NCI-H1092 treated with DMSO at 0.1 percent for 48 hours (cell line): ENCODE data around the gene ADCY2.

Experiments
- DNase-seq: peaks from one replicate; lab custom pipeline; 2025; lab: John Stamatoyannopoulos, UW

The ADCY2 gene

DNA sequence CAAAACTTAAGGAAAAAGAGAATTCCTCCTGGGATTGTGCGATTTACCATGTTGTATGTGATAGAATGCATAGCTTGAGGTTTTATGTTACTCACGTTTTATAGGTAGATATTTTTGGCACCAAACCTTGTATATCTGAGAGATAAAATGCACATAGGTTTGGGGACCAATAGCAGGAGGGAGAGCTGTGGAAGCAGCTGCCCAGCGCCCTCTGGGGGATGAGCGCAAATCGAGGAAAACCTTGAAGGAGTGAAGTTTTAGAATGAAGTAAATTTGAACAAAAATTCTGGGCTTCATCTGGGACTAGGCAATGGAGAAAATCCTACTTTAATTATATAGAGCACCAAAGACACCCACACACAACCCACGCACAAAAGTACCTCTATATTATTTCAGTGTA, 197.0 kb downstream of the ADCY2 start:
- peak; percentile 5 for DNase-seq

DNA sequence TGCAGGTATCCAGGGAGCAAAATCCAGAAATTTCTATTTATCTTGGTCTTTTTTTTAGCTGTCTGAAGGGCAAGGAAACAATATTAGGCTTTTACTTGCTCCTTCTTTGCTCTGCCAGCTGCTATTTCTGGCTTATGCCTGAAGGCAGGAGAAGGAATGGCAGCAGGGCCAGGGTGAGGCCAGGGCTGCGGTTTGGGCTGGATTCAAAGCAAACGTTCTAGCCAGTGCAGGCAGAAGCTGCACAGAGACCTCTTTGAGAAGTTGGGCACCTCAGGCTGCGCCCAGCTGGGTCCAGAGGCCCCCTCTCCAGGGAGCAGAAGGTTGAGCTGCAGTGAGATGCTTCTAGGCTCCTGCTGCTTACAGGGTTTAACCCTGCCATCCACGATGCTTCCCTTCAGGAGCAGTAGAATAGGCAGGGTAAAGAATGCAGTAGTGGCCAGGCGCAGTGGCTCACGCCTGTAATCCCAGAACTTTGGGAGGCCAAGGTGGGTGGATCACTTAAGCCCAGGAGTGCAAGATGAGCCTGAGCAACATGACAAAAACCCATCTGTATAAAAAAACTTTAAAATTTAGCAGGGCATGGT, 201.2 kb downstream of the ADCY2 start:
- no peak for DNase-seq

DNA sequence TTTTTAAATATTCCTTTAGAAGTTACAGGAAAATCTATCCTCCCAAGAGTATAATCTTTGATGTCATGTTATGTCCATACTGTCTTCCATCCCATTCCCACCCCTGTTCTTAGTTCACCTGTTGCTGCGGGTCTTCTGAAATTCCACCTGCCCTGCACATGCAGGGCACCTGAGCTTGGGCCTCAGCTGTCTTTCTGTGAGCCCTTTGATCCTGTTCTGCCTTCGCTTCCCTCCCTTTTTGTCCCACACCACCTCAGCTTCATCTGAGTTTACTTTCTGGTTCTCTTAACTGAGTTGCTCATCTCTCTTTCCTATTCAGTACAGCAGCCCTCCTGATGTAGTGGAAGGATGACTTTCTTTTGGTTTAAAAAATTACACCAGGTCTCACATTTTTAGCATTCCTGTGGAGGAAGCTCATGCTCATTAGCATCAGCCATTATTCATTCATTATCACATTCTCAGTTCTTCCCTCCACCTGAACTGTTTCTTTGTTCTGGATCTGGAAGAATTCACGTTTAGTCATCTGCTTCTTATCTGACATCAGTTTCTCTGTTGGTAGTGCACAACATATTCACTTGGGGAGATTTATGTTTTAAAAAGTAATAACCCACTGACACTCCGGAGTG, 211.0 kb downstream of the ADCY2 start:
- no peak for DNase-seq

DNA sequence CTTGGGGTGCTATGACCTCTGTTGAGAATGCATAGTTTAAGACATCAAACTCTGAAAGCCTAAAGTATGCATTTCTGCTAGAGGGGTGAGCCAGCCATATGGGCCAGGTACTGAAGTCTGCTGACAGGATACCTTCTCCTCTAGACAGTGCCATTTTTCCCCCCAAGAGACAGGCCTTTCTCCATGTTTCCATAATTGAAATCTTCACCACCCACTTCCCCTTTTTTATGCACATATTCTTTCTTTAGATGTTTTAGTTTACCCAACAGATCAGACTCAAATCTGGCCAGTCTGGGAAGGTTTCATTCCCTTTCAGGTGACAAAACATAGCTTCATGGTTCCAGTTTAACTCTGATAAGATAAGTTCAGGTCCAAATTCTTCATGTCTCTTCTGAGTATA, 212.8 kb downstream of the ADCY2 start:
- no peak for DNase-seq

GRCh38 chr5:7609726-7610125, 213.8 kb downstream of the ADCY2 start:
- no peak for DNase-seq

DNA sequence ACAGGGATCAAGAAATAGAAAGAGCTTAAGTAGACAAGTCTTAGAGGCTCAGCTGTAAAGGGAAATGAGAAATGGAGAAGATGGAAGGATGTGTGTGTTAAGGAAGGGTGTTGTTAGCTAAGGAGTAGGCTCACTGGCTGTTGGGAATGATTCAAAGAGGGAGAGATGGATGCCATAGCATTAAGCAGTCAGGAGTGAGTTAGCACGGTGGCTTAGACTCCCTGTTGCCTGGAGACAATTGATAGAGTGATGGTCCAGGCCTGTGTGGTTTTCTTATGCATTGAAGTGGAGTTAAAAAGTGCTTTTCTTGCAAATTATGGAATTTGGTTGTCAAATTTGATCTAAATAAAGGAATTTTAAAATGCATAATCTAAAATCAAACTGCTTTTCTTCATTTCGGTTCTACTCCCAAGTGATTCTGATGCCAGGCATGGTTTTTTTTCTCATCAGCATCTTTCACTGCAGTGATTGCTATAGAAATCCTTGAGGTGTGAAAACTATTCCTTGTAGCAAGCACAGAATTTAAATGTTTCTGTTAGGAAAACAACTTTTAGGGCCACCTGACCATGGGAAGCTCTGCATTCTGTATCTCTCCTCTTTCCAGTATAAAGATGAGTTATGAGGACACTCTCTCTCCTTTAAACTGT, 214.7 kb downstream of the ADCY2 start:
- no peak for DNase-seq

DNA sequence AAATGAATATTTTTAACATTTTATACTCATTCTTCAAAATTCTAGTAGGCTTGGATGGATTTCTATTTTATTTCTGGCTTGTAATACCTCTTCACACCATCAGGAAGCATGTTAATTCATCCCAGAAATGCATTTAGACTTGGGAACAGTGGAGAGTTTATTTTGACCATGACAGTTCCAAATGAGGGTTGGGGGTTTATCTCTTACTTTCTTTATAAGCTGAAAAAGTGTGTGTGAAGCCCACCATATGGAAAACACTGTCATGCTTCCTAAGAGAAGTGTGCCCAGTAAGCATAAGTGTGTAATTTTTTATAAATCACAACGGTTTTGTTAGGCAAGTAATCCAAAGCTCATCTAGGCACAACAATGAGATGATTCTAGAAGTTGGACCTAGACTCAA, 215.6 kb downstream of the ADCY2 start:
- no peak for DNase-seq

GRCh38 chr5:7615566-7616061, 219.7 kb downstream of the ADCY2 start:
- DNase-seq, result no peak

GRCh38 chr5:7616897-7617296, 221.0 kb downstream of the ADCY2 start:
- no peak for DNase-seq

DNA sequence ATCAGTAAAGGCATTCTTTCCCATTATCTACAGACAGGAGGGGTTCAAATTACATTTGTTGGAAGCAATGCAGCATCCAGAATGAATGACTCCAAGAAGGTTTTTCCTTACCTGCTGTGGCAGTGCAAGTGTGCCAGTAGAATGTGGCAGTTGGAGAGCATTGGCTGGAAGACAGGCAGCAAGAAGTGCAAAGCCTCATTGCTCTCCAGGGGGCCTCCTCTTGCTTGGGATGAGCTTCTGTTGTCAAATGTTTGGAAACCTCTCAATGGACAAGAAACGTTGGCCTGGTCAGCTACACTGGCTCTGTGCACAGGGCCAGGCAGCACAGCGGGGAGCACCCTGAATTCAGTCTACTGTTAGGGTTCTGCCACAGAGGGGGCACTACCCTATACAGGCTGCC, 226.6 kb downstream of the ADCY2 start:
- DNase-seq, result no peak

DNA sequence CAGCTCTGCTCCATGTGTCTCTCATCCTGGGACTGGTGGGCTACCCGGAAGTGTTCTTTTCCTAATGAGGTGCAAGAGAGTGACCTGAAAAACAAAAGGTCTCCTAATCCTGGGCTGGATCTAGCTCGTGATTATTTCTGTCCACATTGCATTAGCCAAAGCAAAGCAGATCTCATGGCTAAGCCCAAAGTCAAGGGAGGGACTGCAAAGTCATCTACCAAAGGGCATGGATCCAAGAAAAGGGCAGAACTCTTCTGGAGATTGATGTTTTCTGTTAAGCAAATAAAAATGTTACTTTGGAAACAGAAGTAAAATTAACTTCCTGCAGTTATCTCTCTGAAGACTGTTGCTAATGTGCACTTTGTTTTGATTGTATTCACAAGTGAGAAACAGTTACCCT, 229.8 kb downstream of the ADCY2 start:
- DNase-seq, result no peak

- no peak for DNase-seq
Observed at GRCh38 chr5:7628248-7628647, 232.3 kb downstream of the ADCY2 start.

DNA sequence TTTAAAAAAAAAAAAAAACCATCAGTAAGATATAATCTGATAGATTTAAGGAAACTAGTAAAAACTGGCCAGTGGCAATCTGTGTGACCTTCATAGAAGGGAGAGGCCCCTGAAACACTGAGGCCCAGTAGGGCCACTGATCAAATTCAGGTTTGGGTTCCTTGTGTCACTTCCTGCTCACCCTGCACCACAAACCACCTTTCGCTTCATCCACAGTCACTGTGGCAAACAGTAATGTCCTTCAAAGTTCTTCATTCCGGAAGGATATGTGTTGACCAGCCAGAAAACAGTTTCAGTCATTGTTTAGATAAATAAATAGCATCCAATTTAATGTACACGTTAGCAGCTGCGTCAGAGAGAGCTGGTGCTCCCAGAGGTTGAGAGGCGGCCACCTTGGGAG, 232.9 kb downstream of the ADCY2 start:
- DNase-seq, result no peak

DNA sequence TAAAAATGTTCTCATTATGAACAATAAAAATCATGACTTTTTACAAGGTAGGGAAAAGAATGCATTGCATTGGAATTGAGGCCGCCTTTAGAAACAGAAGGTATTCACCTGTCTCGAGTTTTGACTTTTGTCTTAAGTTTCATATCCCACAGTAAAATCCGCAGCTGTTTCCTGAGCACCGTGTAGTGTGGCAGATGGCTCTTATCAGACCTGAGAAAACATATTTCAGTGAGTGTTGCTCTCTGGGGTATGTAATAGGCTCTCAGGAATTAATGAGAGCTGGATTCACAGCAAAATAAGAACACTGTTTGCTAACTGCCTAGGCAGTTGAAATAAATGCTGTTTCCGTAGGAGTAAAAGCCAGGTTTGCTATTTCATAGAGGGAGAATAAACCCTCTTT, 233.6 kb downstream of the ADCY2 start:
- peak; percentile 85 for DNase-seq

DNA sequence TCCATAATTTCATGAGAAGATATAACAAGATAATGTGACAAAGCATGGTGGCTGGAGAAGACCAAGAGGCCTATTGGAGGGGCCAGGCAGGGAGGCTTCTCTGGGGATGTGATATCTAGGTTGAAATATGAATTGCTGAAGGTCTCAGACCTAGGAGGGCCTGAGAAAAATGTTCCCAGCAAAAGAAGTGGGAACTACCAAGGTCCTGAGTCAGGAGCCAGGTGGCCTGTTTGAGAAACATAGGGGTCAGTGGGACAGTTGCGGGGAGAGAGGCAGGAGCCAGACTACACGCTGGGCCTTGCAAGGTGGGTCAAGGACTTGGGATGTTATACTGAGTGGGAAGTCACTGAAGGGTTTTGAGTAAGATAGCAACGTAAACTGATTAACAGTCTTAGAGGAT, 238.9 kb downstream of the ADCY2 start:
- no peak for DNase-seq

- no peak for DNase-seq
Observed at GRCh38 chr5:7638456-7638855, 242.5 kb downstream of the ADCY2 start.

DNA sequence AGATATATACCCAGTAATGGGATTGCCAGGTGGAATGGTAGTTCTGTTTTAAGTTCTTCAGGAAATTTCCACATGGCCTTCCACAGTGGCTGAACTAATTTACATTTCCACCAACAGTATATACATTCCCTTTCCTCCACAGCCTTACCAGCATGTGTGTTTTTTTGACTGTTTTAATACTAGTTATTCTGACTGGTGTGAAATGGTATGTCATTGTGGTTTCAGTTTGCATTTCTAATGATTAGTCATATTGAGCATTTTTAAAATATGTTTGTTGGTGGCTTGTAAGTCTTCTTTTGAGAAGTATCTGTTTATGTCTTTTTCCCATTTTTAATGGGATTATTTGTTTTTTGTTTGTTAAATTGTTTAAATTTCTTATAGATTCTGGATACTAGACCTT, 246.1 kb downstream of the ADCY2 start:
- no peak for DNase-seq

GRCh38 chr5:7644723-7645122, 248.8 kb downstream of the ADCY2 start:
- DNase-seq, result no peak

- DNase-seq, result no peak
Observed at GRCh38 chr5:7650755-7651154, 254.8 kb downstream of the ADCY2 start.

DNA sequence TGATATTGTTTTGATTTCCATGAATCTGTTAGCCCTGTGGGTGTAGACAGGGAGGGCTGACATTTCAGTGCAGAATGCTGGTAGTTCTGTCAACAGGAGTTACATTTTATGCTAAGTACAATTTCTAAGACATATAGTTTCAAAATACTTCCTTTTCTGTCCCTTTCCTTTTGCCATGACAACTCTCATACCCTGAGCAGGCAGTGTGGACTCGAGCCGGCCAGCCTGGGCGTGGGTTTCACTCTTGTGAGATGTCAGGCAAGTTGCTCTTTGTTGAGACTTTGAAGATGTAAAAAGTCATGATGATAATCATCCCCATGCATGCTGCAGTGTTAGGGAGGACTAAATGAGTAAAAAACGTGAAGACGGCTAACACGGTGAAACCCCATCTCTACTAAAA, 257.1 kb downstream of the ADCY2 start:
- DNase-seq, result no peak

DNA sequence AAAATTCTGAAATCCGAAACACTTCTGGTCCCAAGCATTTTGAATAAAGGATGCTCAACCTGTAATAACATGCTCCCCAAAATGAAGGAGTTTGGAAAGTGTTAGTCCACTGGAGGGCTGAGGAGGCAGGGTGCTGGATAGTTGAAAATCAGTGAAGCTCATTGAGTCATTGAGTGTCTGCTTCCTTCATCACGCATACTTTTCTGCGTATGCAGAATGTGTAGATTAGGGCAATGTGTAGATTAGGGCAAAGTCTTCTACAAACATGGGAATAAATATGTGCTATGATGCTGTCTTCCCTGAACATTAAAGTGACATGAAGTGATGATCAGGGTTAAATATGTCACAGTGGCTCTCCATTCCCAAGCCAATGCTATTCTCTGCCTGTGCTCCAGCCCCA, 261.2 kb downstream of the ADCY2 start:
- no peak for DNase-seq

DNA sequence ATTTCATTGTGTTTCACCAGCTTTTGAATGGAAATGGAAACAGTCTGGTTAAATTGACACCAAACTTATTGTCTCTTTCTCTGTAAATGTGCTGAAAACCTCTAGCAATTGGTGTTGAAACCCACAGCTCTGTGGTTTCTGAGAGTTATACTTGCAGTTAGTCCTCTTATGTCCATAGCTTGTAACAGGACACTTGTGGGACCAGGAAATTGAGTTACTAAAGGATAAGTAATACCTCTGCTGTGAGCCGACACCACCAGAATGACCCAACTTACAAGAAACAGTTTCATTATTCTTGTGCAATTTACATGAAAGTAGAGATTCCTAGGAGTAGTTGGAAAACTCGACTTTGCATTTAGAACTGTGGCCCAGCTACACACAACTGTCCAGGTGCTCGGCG, 263.5 kb downstream of the ADCY2 start:
- no peak for DNase-seq

GRCh38 chr5:7662289-7662688, 266.4 kb downstream of the ADCY2 start:
- no peak for DNase-seq

- DNase-seq, result no peak
Observed at GRCh38 chr5:7663808-7664207, 267.9 kb downstream of the ADCY2 start.
